ENCODE measurements around the gene HMG20A.

Gene HMG20A

DNA sequence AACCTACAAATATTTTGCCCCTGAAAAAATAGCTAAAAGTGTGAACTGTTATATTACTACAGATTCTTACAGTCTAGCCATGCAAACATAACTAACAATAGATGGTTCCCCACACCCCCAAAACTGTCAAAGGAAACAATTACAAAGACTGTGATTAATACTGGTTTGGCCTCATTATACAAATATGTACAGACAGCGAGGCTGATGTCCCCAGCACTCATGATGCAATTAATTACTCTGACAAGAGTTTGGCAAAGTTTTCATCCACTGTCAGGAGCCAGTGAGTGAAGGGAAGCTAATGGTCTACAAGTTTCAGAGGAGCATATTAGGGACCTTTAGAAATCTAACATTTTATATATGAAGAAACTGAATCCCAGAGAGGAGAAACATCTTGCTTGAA, 61.0 kb downstream of the HMG20A start:
- Histone ChIP-seq H3K23ac (ENCODE audit: low read depth, low read length, poor library complexity) (no peak overlapping the region), H3K79me1 (ENCODE audit: low read depth, low read length) (no peaks in the 10 kb centered on the region), H3K9me3 (replicated peaks in 1 of 2; ENCODE audit: control insufficient read depth in 2 of 2, insufficient read depth in 1 of 2, low read depth in 1 of 2, low read length in 2 of 2) (peaks cover 0 to 2% of the 10 kb centered on the region in 2 donors), H3K18ac (ENCODE audit: low read length) (no peak overlapping the region), H3K27ac (replicated peaks; ENCODE audit: low read length) (no peak overlapping the region), H2BK5ac (ENCODE audit: low read length) (no peak overlapping the region), H3K36me3 (replicated peaks in 1 of 2; ENCODE audit: control insufficient read depth in 2 of 2, insufficient read depth in 2 of 2, low read length in 2 of 2) (peaks cover 12 to 92% of the 10 kb centered on the region in 2 donors), H3K4ac (ENCODE audit: low read length) (no peak overlapping the region), H2BK12ac (ENCODE audit: low read length) (no peak overlapping the region), H3K4me2 (ENCODE audit: insufficient read depth, low read length, poor library complexity, severe bottlenecking) (no peak overlapping the region), H3K4me3 (ENCODE audit: low read length in 2 of 2) (no peak overlapping the region), H4K91ac (ENCODE audit: low read depth, low read length, poor library complexity) (no peak overlapping the region), H2AK5ac (ENCODE audit: low read depth, low read length) (no peak overlapping the region), H3K9ac (ENCODE audit: low read depth, low read length, poor library complexity) (no peak overlapping the region), H4K8ac (ENCODE audit: low read depth, low read length) (no peak overlapping the region), H2AFZ (ENCODE audit: low read length) (no peak overlapping the region), H3K14ac (ENCODE audit: low read length) (no peak overlapping the region), H2BK120ac (ENCODE audit: low read depth, low read length) (no peak overlapping the region), H3K27me3 (ENCODE audit: control insufficient read depth in 3 of 3, insufficient read depth in 3 of 3, low read depth in 1 of 3, low read length in 3 of 3) (no peaks in the 10 kb centered on the region), H3K4me1 (ENCODE audit: control insufficient read depth in 2 of 2, insufficient read depth in 1 of 2, low read depth in 1 of 2, low read length in 2 of 2) (peaks cover 0 to 4% of the 10 kb centered on the region in 2 donors), H2BK15ac (ENCODE audit: low read length) (no peak overlapping the region)
- WGBS, 2 donors (ENCODE audit: extremely low coverage in 2 of 2, insufficient read length in 2 of 2, insufficient replicate concordance in 1 of 2) = no CpG with 5 or more reads among the region's 1 CpG
- no peak for DNase-seq (ENCODE audit: low spot score)

DNA sequence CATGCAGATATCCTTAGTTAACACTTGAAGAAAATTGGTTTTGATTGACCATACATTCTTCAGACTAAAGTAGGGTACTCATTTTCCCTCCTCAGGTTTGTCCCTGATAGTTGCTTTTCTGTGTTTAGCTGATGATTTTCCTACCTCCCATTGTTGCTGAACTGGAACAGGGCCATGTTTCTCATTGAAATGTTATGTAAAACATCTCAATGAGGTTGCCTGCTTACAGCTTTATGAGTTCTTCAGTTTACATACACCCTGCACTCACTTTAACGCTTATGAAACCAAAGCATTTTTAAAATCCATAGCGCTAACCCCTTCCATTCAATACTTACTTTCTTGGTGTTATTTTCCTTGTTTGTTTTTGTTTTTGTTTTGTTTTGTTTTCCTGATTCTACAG, 61.9 kb downstream of the HMG20A start:
- Histone ChIP-seq H3K36me3 (replicated peaks in 1 of 2; ENCODE audit: control insufficient read depth in 2 of 2, insufficient read depth in 2 of 2, low read length in 2 of 2) (peaks cover 12 to 85% of the 10 kb centered on the region in 2 donors), H3K27ac (replicated peaks; ENCODE audit: low read length) (no peak overlapping the region)

GRCh38 chr15:77483425-77484140, 62.9 kb downstream of the HMG20A start:
- no peak overlapping the region for H3K27ac ChIP-seq (replicated peaks; ENCODE audit: low read length)
- no peak overlapping the region for H4K91ac ChIP-seq (ENCODE audit: low read depth, low read length, poor library complexity)
- no peaks in the 10 kb centered on the region for H3K9me3 ChIP-seq (replicated peaks in 1 of 2; ENCODE audit: control insufficient read depth in 2 of 2, insufficient read depth in 1 of 2, low read depth in 1 of 2, low read length in 2 of 2)
- no peak overlapping the region for H3K9ac ChIP-seq (ENCODE audit: low read depth, low read length, poor library complexity)
- H2BK12ac ChIP-seq (ENCODE audit: low read length) = no peak overlapping the region
- no peak for DNase-seq (ENCODE audit: low spot score)
- no peak overlapping the region for H3K4ac ChIP-seq (ENCODE audit: low read length)
- H4K8ac ChIP-seq (ENCODE audit: low read depth, low read length) = no peak overlapping the region
- WGBS, 2 donors (ENCODE audit: extremely low coverage in 2 of 2, insufficient read length in 2 of 2, insufficient replicate concordance in 1 of 2) = no CpG with 5 or more reads among the region's 1 CpG
- H2BK120ac ChIP-seq (ENCODE audit: low read depth, low read length) = no peak overlapping the region
- no peak overlapping the region for H2BK5ac ChIP-seq (ENCODE audit: low read length)
- H3K27me3 ChIP-seq (ENCODE audit: control insufficient read depth in 3 of 3, insufficient read depth in 3 of 3, low read depth in 1 of 3, low read length in 3 of 3) = no peaks in the 10 kb centered on the region
- peaks cover 0 to 4% of the 10 kb centered on the region in 2 donors for H3K4me1 ChIP-seq (ENCODE audit: control insufficient read depth in 2 of 2, insufficient read depth in 1 of 2, low read depth in 1 of 2, low read length in 2 of 2)
- H3K4me2 ChIP-seq (ENCODE audit: insufficient read depth, low read length, poor library complexity, severe bottlenecking) = no peak overlapping the region
- peaks cover 8 to 75% of the 10 kb centered on the region in 2 donors for H3K36me3 ChIP-seq (replicated peaks in 1 of 2; ENCODE audit: control insufficient read depth in 2 of 2, insufficient read depth in 2 of 2, low read length in 2 of 2)
- H3K4me3 ChIP-seq (ENCODE audit: low read length in 2 of 2) = no peak overlapping the region
- no peak overlapping the region for H3K14ac ChIP-seq (ENCODE audit: low read length)
- H3K79me1 ChIP-seq (ENCODE audit: low read depth, low read length) = no peaks in the 10 kb centered on the region
- no peak overlapping the region for H3K23ac ChIP-seq (ENCODE audit: low read depth, low read length, poor library complexity)
- no peak overlapping the region for H2AFZ ChIP-seq (ENCODE audit: low read length)
- H2BK15ac ChIP-seq (ENCODE audit: low read length) = no peak overlapping the region
- H3K18ac ChIP-seq (ENCODE audit: low read length) = peak overlapping the region; percentile 1
- H2AK5ac ChIP-seq (ENCODE audit: low read depth, low read length) = no peak overlapping the region

More for the DNA sequence above, 61.9 kb downstream of the HMG20A start:
- no peak for DNase-seq (ENCODE audit: low spot score)
- no peak overlapping the region for H3K9ac ChIP-seq (ENCODE audit: low read depth, low read length, poor library complexity)
- peaks cover 0 to 4% of the 10 kb centered on the region in 2 donors for H3K4me1 ChIP-seq (ENCODE audit: control insufficient read depth in 2 of 2, insufficient read depth in 1 of 2, low read depth in 1 of 2, low read length in 2 of 2)
- WGBS, 2 donors (ENCODE audit: extremely low coverage in 2 of 2, insufficient read length in 2 of 2, insufficient replicate concordance in 1 of 2) = no CpG with 5 or more reads among the region's 2 CpGs
- H4K91ac ChIP-seq (ENCODE audit: low read depth, low read length, poor library complexity) = no peak overlapping the region
- H3K23ac ChIP-seq (ENCODE audit: low read depth, low read length, poor library complexity) = no peak overlapping the region
- H3K9me3 ChIP-seq (replicated peaks in 1 of 2; ENCODE audit: control insufficient read depth in 2 of 2, insufficient read depth in 1 of 2, low read depth in 1 of 2, low read length in 2 of 2) = peaks cover 0 to 2% of the 10 kb centered on the region in 2 donors
- no peaks in the 10 kb centered on the region for H3K27me3 ChIP-seq (ENCODE audit: control insufficient read depth in 3 of 3, insufficient read depth in 3 of 3, low read depth in 1 of 3, low read length in 3 of 3)
- no peak overlapping the region for H3K18ac ChIP-seq (ENCODE audit: low read length)
- no peak overlapping the region for H2BK120ac ChIP-seq (ENCODE audit: low read depth, low read length)
- no peak overlapping the region for H2BK5ac ChIP-seq (ENCODE audit: low read length)
- no peak overlapping the region for H2AK5ac ChIP-seq (ENCODE audit: low read depth, low read length)
- H2BK12ac ChIP-seq (ENCODE audit: low read length) = no peak overlapping the region
- H3K14ac ChIP-seq (ENCODE audit: low read length) = no peak overlapping the region
- H2AFZ ChIP-seq (ENCODE audit: low read length) = no peak overlapping the region
- no peak overlapping the region for H3K4me2 ChIP-seq (ENCODE audit: insufficient read depth, low read length, poor library complexity, severe bottlenecking)
- no peak overlapping the region for H3K4me3 ChIP-seq (ENCODE audit: low read length in 2 of 2)
- no peak overlapping the region for H4K8ac ChIP-seq (ENCODE audit: low read depth, low read length)
- H3K4ac ChIP-seq (ENCODE audit: low read length) = no peak overlapping the region
- H3K79me1 ChIP-seq (ENCODE audit: low read depth, low read length) = no peaks in the 10 kb centered on the region
- no peak overlapping the region for H2BK15ac ChIP-seq (ENCODE audit: low read length)

GRCh38 chr15:77484994-77485393, 64.3 kb downstream of the HMG20A start:
- H3K23ac ChIP-seq (ENCODE audit: low read depth, low read length, poor library complexity) = no peak overlapping the region
- H3K9me3 ChIP-seq (replicated peaks in 1 of 2; ENCODE audit: control insufficient read depth in 2 of 2, insufficient read depth in 1 of 2, low read depth in 1 of 2, low read length in 2 of 2) = no peaks in the 10 kb centered on the region
- peaks cover 5 to 61% of the 10 kb centered on the region in 2 donors for H3K36me3 ChIP-seq (replicated peaks in 1 of 2; ENCODE audit: control insufficient read depth in 2 of 2, insufficient read depth in 2 of 2, low read length in 2 of 2)
- no peak overlapping the region for H3K18ac ChIP-seq (ENCODE audit: low read length)
- no peak overlapping the region for H3K14ac ChIP-seq (ENCODE audit: low read length)
- no peak overlapping the region for H4K91ac ChIP-seq (ENCODE audit: low read depth, low read length, poor library complexity)
- no peaks in the 10 kb centered on the region for H3K27me3 ChIP-seq (ENCODE audit: control insufficient read depth in 3 of 3, insufficient read depth in 3 of 3, low read depth in 1 of 3, low read length in 3 of 3)
- H3K4me2 ChIP-seq (ENCODE audit: insufficient read depth, low read length, poor library complexity, severe bottlenecking) = no peak overlapping the region
- no peak overlapping the region for H2AK5ac ChIP-seq (ENCODE audit: low read depth, low read length)
- H2BK5ac ChIP-seq (ENCODE audit: low read length) = no peak overlapping the region
- H4K8ac ChIP-seq (ENCODE audit: low read depth, low read length) = no peak overlapping the region
- H3K9ac ChIP-seq (ENCODE audit: low read depth, low read length, poor library complexity) = no peak overlapping the region
- H3K79me1 ChIP-seq (ENCODE audit: low read depth, low read length) = no peaks in the 10 kb centered on the region
- H3K4ac ChIP-seq (ENCODE audit: low read length) = no peak overlapping the region
- H3K4me1 ChIP-seq (ENCODE audit: control insufficient read depth in 2 of 2, insufficient read depth in 1 of 2, low read depth in 1 of 2, low read length in 2 of 2) = peaks cover 0 to 5% of the 10 kb centered on the region in 2 donors
- no peak overlapping the region for H3K4me3 ChIP-seq (ENCODE audit: low read length in 2 of 2)
- H3K27ac ChIP-seq (replicated peaks; ENCODE audit: low read length) = no peak overlapping the region
- no peak overlapping the region for H2BK12ac ChIP-seq (ENCODE audit: low read length)
- no peak overlapping the region for H2BK120ac ChIP-seq (ENCODE audit: low read depth, low read length)
- no peak overlapping the region for H2BK15ac ChIP-seq (ENCODE audit: low read length)
- no peak overlapping the region for H2AFZ ChIP-seq (ENCODE audit: low read length)
- no peak for DNase-seq (ENCODE audit: low spot score)

Measured in neuronal stem cell (in vitro differentiated cells).